C4-2B (cell line): ENCODE measurements around the gene GRB10.
"Not testable (repeated sequence)": the region's sequence is repeated elsewhere in the genome, so short reads cannot be mapped to it uniquely, and the experiment has no call there.

Experiments
- ZFX ChIP-seq: fragments of 450-650 bp; IDR thresholded peaks from 2 replicates; pipeline ENCODE4 v1.6.1; 2017
- TF ChIP-seq, protein P1 (sequence below): fragments of 450-650 bp; conservative IDR thresholded peaks from 2 replicates; pipeline ENCODE4 v1.5.1; 2017; ENCODE audit warnings: mild to moderate bottlenecking

- TF ChIP-seq, protein P1, sequence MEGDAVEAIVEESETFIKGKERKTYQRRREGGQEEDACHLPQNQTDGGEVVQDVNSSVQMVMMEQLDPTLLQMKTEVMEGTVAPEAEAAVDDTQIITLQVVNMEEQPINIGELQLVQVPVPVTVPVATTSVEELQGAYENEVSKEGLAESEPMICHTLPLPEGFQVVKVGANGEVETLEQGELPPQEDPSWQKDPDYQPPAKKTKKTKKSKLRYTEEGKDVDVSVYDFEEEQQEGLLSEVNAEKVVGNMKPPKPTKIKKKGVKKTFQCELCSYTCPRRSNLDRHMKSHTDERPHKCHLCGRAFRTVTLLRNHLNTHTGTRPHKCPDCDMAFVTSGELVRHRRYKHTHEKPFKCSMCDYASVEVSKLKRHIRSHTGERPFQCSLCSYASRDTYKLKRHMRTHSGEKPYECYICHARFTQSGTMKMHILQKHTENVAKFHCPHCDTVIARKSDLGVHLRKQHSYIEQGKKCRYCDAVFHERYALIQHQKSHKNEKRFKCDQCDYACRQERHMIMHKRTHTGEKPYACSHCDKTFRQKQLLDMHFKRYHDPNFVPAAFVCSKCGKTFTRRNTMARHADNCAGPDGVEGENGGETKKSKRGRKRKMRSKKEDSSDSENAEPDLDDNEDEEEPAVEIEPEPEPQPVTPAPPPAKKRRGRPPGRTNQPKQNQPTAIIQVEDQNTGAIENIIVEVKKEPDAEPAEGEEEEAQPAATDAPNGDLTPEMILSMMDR, result not testable (repeated sequence)
- not testable (repeated sequence) for TF ChIP-seq ZFX
Measured at GRCh38 chr7:50578105-50578504, 204.6 kb downstream of the GRB10 start.
